ENCODE results near the gene SLC26A11.

Gene SLC26A11

DNA sequence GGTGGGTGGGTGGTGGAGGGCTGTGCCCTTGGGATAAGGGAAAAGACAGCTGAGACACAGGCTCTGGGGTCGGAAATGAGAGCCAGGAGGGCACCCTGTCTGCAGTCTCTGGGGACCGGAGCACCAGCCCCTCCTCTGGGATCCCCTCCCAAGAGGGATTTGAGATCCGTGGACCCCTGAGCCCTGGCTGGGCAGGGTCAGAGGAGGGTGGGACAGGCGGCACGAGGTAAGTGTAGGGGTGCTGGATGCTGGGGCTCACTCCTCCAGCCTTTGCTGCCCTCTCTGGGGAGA, 519 bp upstream of the SLC26A11 start:
- TF ChIP-seq, protein P1, sequence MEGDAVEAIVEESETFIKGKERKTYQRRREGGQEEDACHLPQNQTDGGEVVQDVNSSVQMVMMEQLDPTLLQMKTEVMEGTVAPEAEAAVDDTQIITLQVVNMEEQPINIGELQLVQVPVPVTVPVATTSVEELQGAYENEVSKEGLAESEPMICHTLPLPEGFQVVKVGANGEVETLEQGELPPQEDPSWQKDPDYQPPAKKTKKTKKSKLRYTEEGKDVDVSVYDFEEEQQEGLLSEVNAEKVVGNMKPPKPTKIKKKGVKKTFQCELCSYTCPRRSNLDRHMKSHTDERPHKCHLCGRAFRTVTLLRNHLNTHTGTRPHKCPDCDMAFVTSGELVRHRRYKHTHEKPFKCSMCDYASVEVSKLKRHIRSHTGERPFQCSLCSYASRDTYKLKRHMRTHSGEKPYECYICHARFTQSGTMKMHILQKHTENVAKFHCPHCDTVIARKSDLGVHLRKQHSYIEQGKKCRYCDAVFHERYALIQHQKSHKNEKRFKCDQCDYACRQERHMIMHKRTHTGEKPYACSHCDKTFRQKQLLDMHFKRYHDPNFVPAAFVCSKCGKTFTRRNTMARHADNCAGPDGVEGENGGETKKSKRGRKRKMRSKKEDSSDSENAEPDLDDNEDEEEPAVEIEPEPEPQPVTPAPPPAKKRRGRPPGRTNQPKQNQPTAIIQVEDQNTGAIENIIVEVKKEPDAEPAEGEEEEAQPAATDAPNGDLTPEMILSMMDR (IDR thresholded peaks at IDR 0.05; ENCODE audit: low read depth, low read length): no peak

GRCh38 chr17:80220736-80221215, 549 bp downstream of the SLC26A11 start:
- Histone ChIP-seq H3K27ac (no peak overlapping the region; the same call in 1 of the 2 replicates), H3K9me3 (ENCODE audit: severe bottlenecking) (no peaks in the 10 kb centered on the region), H3K36me3 (peaks cover 20% of the 10 kb centered on the region), H3K4me3 (ENCODE audit: low read depth, low read length) (peak overlapping the region; percentile 82), H3K27me3 (ENCODE audit: insufficient read depth, low read depth, severe bottlenecking) (no peaks in the 10 kb centered on the region)
- DNase-seq: peak; percentile 45
- TF ChIP-seq, protein P1 (IDR thresholded peaks at IDR 0.05; ENCODE audit: low read depth, low read length): no peak

More for the DNA sequence above, 519 bp upstream of the SLC26A11 start:
- Histone ChIP-seq H3K4me3 (ENCODE audit: low read depth, low read length) (peak overlapping the region; percentile 82), H3K9me3 (ENCODE audit: severe bottlenecking) (no peaks in the 10 kb centered on the region), H3K27me3 (ENCODE audit: insufficient read depth, low read depth, severe bottlenecking) (no peaks in the 10 kb centered on the region), H3K27ac (peak overlapping the region; percentile 79), H3K36me3 (peaks cover 25% of the 10 kb centered on the region)
- no peak for DNase-seq

DNA sequence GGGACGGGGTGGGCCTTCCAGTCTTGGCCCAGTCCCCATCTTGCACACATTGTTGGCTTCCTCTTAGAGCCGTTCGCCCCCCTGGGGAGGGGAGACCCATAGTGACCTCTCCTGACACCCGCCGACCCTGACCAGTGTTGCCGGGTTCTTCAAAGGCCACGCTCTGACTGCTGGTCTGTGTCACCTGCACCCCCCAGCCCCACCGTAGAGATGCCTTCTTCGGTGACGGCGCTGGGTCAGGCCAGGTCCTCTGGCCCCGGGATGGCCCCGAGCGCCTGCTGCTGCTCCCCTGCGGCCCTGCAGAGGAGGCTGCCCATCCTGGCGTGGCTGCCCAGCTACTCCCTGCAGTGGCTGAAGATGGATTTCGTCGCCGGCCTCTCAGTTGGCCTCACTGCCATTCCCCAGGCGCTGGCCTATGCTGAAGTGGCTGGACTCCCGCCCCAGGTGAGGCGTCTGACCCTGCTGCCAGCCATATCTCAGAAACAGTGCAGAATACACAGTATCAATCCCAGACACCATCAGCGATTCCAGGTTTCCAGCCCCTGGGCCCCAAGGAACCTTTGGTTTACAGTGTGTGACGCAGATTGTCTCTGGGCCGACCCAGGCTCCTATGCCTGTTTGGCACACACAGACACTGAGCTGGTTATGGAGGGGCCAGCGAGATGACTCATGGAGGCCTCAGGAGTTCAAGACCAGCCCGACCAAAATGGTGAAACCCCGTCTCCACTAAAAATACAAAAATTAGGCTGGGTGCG, 1.3 kb downstream of the SLC26A11 start:
- Histone ChIP-seq H3K9me3 (ENCODE audit: severe bottlenecking) (no peaks in the 10 kb centered on the region), H3K27ac (no peak overlapping the region), H3K36me3 (peaks cover 13% of the 10 kb centered on the region), H3K4me3 (ENCODE audit: low read depth, low read length) (peak overlapping the region; percentile 82), H3K27me3 (ENCODE audit: insufficient read depth, low read depth, severe bottlenecking) (no peaks in the 10 kb centered on the region)
- TF ChIP-seq, protein P1 (IDR thresholded peaks at IDR 0.05; ENCODE audit: low read depth, low read length): no peak
- DNase-seq: no peak

DNA sequence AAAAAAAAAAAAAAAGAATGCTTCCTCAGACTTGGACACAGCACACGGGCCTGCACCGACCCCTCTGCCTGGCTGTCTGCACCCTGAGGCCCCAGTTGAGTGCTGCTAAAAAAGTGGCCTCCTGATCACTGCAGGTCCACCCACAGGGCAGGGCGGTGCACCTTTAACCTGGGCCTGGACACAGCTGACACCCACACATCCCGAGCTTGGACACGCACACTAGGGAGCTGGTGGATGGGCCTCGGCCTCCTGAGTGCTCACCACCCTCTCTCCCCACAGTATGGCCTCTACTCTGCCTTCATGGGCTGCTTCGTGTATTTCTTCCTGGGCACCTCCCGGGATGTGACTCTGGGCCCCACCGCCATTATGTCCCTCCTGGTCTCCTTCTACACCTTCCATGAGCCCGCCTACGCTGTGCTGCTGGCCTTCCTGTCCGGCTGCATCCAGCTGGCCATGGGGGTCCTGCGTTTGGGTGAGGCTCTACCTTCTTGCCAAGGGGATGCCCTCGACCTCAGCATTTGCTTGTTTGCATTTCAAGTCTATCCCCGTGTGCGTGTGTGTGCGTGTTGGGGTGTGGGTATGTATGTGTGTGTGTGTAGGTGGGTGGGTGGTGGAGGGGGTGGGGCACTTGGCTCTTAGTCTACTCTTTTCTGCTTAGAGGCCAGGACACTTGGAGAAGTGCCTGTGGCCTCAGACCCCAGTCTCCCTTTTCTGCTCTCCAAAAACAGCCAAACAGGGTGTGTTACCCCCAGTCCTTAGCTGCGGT, 2.3 kb downstream of the SLC26A11 start:
- DNase-seq: no peak
- Histone ChIP-seq H3K27ac (no peak overlapping the region), H3K27me3 (ENCODE audit: insufficient read depth, low read depth, severe bottlenecking) (no peaks in the 10 kb centered on the region), H3K9me3 (ENCODE audit: severe bottlenecking) (no peaks in the 10 kb centered on the region), H3K36me3 (peaks cover 11% of the 10 kb centered on the region), H3K4me3 (ENCODE audit: low read depth, low read length) (no peak overlapping the region)
- TF ChIP-seq, protein P1 (IDR thresholded peaks at IDR 0.05; ENCODE audit: low read depth, low read length): no peak

DNA sequence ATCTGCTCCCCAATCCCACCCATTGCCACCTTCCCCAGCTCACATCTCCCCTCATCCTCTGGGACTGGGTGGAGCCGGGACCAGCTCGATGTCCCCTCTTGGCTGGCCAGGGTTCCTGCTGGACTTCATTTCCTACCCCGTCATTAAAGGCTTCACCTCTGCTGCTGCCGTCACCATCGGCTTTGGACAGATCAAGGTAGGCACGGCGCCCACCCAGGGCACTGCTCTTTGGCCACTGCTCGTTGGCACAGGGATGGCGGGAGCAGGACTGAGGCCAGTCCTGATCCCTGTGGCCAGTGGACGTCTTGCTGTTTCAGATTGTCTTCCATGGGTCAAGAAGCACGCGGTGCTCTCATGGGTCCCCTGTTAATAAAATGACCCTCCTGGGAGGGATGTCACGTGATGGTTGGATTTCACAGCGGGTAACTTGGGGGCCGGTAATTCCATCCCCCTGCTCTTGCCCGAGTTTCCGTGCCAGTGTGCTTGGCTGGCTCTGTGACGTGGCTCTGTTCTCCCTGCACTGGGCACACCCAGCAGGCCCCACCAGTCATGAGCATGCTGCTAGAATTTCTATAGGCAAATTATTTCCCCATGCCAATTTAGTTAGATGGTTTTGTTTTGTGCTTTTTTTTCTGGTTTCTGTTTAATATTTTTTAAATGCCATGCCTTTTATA, 3.1 kb downstream of the SLC26A11 start:
- Histone ChIP-seq H3K9me3 (ENCODE audit: severe bottlenecking) (no peaks in the 10 kb centered on the region), H3K4me3 (ENCODE audit: low read depth, low read length) (no peak overlapping the region), H3K36me3 (peaks cover 11% of the 10 kb centered on the region), H3K27me3 (ENCODE audit: insufficient read depth, low read depth, severe bottlenecking) (no peaks in the 10 kb centered on the region), H3K27ac (no peak overlapping the region)
- DNase-seq: no peak
- TF ChIP-seq, protein P1 (IDR thresholded peaks at IDR 0.05; ENCODE audit: low read depth, low read length): no peak

Measured in WERI-Rb-1 (cell line).